NCI-H69 (cell line): ENCODE measurements around the gene HEBP2.
"Not testable (repeated sequence)": the region's sequence is repeated elsewhere in the genome, so short reads cannot be mapped to it uniquely, and the experiment has no call there.

Experiments used
- DNase-seq: peaks from one replicate; lab custom pipeline; 2025; lab: John Stamatoyannopoulos, UW

HEBP2 gene

GRCh38 chr6:138424004-138424904 lies 20.2 kb downstream of the HEBP2 start:
- DNase-seq: no peak

DNA sequence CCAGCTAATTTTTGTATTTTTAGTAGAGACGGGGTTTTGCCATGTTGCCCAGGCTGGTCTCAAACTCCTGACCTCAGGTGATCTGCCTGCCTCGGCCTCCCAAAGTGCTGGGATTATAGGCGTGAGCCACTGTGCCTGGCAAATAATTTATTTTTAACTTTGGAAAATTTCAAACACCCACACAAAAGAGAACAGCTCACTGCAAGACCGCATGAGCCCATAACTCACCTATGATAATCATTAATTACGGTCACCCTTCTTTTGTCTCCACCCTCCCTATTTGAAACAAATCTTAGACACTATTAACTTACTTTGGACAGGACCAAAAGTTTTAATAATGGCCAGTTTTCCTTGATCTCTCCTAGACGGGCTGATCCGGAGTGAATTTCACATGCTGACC lies 21.2 kb downstream of the HEBP2 start:
- DNase-seq: not testable (repeated sequence)

DNA sequence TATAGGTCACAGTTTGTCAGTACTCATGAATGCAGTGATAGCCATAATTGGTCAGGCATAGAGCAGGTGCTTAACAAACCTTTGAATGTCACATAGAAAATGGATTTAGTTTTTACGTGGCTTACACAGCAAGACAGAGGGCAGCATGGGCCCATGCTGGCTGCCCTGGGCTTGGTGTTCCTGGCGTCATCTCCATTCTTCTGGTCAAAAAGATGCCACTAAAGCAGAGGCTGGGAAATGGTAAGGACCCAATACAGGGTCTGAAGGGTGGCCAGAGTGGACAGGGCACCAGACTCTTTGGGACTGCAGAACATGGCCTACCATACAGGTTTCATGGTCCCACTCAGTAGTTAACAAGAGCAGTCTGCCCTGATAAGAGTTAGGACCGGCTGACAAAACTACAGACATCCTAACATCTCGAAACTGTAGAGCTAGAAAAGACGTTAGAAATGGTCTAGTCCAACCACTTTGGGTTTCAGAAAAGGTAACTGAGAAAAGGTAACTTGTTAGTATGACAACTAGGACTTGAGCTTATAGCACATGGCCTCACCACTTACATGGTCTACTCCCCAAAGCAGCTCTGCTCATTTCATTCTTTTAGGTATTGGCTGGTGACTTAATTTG lies 22.6 kb downstream of the HEBP2 start:
- no peak for DNase-seq

GRCh38 chr6:138427701-138428100 lies 23.7 kb downstream of the HEBP2 start:
- DNase-seq: no peak

GRCh38 chr6:138428944-138429598 lies 25.0 kb downstream of the HEBP2 start:
- peak; percentile 66 for DNase-seq

GRCh38 chr6:138429761-138430160 lies 25.7 kb downstream of the HEBP2 start:
- DNase-seq: no peak

DNA sequence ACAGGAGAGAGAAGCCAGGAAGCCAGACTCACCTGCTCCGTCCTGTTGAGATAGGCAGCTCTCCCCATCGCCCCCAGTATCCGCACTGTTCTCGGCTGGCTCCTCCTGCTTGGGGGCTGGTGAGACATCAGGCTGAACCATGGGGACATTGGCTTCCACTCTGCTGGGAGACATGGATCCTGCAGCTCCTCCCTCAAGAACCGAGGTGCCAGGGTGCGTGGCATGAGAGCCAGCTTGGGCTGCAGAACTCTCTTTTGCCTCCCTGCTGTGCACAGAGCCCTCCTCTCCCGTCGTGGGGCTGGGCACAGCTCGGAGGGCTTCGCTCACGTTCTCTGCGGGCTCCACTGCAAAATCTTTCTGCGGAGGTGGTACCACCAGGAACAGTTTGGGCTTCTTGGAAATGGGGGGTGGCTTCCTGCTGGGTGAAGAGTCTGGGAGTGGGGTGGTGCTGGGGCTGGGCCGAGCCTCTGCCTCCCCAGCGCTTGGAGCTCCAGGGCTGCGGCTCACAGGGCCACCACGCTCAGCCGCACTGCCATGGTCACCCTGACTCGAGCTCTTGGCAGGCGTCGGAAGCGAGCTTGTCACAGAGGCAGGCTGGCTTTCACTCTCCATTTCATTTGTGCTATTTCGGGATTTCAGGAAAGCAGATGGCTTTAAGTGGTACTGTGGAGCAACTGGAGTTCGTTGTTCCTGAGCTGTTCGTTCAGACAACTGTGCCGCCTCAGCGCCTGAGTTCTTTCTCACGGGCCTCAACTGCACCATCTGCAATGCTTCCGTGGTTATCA lies 26.5 kb downstream of the HEBP2 start:
- DNase-seq: no peak

DNA sequence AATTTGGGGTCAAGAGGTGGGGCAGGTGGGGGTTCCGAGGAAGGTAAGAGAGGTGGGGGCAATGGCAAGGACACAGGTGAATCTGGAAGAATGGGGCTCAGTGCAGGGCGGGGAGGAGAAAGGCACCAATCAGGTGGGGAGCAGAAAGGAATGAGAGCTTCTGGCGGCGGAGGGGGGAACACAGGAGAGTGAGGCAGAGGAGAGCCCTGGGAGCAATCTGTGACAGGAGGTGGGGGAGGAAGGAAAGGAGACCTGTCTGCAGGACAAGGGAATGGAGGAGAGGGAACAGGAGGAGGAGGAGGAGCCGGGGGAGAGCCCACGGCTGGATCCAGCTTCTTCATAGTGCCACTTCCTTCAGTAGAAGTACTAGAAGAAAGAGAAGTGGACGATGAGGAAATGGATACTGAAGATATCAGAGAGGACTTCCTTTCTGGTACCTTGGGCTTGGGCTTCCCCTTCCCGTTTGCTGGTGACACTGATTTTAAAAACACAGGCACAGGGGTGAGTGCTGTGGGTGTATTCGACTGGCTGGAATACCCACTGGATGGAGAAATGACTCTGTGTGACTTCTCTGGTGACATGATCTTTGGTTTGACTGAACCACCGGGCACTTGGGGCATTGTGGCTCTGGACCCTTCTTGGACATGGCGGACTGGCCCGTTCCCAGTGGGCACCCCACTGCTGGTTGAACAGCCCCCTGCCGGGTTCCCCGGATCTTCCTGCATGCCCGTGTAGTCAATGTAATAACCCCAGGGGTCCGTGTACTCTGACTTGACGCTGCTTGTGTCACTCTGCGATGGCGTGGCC lies 27.4 kb downstream of the HEBP2 start:
- no peak for DNase-seq

DNA sequence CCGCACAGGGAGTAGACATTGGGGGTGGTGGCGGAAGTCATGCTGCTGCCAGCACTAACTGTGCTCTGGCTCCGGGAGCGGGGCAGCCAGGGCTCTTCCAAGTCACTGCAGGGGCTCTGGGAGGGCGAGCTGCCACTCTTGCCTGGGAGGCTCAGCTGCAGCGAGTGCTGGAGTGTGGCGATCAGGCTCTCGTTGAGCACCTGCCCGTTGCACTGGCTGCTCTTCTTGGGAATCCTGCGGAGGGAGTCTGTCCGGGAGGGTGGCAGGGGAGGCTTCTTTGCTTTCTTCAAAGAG lies 28.0 kb downstream of the HEBP2 start:
- DNase-seq: no peak

DNA sequence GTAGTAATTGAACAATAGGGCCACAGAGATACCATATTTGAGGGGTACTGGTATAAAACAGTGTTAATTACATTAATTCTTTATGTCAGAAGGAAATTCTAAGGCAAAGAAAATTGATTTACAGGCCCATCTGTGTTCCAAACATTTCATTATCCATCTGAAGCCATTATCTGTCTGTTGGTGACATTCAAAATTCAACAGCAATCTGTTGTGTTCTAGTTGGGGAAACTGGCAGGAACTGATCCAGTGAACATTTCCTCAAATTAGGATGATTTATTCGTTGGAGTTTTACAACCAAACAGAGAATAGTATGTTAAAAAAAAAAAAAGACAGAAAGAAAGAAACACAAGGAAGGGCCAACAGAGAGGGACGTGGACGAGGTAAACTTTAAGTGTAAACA lies 30.1 kb downstream of the HEBP2 start:
- DNase-seq: peak; percentile 72

DNA sequence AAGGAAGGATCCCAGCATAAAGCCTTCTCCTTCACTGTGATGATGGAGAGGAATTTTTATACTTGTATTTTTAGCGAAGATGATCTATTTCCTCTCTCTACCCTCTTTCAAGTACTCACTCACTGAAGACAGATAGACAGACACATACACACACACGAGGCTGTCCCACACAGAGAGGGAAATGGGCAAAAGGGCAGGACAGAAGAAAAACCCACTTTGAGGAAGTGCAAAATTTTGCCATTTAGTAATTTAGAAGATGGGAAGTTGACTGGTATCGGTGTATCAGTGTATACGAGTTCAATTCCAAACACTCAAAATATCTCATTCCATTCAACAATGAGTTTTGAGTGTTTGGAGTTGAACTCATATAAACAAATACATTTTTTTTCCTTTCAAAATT lies 30.9 kb downstream of the HEBP2 start:
- no peak for DNase-seq

DNA sequence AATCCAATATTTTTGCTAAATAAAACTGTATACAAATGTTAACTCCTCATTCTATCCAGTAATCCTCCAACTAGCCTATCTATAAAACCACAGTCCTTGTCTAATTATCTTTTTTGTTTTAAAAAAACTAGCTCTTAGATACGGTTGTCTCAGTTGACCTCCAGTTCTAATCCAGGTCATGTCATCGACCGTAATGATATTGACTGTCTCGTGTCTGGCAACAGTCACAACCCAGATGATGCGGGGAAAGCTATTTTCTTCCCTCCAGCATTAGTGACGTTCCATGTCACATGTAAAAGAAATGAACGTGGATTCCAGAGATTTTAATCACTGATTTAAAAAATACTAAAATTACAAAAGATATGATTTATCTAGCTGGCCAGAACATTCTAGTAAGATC lies 35.5 kb downstream of the HEBP2 start:
- DNase-seq: no peak

DNA sequence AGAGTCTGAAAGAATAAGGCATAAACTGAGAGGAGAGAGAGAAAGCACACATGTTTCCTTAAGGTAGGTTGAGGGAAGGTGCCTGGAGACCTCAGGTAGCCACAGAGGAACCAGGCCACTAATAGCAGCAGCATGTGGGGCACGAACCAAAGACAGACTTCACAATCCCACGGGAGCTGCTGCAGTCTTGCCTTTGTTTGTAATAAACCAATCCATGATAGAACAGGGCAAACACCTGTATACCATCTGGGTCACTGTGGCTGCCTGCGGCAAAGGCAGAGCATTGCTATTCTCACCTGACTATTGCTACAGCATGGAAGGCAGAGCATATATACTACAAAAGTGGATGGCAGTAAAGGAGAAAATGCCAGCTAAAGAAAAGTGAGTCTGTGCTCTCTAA lies 36.3 kb downstream of the HEBP2 start:
- peak; percentile 53 for DNase-seq

DNA sequence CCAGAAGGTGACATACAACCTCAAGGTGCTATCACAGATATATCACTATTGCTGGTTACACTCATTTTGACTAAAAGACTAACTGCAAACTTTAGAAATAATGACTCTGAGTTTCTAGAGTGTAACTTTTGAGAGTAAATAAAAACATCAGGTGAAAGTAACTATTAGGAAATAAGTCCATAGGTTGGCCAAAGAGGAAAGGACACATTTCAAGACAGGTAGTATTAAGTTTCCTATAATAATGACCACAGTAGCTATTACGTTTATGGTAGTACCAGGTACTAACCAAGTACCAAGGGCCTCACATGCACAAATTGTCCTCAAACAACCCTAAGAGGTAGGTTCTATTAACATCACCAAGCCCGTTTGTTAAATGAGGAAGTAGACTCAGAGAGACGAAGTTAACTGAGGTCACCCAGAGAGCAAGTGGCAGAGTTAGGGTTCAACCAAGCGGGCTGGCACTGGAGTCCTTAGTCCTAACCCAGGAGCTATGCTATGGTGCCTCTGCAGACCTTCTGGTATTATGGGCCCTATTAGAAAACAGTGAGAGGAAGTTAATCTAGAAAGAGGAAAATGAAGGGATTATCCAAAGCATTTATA lies 36.8 kb downstream of the HEBP2 start:
- no peak for DNase-seq

DNA sequence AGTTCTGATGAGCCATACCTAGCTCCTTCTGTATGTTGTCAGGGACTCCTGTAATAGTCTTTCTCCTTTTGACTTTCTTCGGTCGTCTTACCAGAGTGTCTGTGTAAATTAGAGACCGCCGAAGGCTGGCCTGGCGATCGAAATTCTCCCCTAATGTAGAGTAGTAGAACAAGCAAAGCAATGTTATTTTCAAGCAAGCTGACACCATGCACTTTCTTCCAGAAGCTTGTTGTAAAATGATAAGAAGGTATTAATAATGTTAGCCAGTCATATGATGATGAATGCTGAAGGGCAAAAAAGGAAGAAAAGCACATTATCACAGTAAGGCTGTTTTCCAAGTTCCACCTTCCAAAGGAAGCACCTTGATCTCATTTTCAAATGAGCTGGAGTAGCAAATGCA lies 37.9 kb downstream of the HEBP2 start:
- DNase-seq: no peak

DNA sequence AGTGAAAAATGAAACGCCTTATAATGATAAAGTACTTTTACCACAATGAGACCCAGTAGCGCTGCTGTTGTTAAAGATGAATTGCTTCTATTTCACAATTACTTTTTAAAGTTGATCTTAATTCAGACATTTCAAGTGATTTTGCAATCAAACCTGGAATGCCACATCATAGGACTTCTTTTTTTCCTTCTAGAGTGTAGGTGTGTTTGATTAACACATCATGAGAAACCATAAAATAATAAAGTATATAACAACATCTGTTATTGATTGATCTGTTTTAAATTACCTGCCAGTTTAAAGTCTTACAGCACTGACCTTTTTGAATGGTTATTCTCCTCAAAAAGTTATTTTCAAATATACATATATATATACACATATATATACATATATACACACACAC lies 38.6 kb downstream of the HEBP2 start:
- DNase-seq: no peak

DNA sequence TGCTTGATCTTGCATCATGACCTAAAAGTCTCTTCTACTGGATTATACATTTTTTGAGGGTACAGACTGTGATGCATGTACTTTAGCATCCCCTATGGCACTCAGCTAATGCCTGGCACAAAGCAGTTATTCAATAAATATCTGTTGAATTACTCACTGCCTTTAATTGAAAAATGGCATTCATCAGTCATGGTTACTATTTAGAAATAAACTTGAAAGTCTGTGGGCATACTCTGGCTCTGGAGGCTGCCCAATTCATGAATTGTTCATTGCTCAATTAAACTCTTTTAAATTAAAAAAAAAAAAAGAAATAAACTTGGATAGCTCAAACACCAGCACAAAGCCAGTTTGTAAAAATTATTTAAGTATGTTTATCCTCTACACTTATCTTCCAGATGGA lies 40.0 kb downstream of the HEBP2 start:
- DNase-seq: no peak

DNA sequence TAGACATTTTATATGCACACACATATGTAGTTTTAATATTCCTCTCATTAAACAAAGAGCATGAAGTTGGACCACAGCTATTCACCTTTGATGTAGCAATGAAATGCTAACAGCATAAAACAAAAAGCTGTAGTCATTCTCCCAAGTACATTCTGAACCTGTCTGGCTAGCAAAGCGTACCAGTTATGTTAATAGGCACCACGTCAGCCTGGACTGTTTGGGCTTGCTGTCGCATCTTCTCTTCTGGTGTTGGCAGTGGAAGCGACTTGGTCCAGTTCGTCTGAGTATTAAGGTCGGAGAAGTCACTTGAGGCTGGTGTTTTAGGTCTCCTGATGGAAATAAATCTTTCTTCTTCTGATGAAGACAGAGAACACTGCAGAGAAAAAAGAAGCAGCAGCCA lies 42.8 kb downstream of the HEBP2 start:
- no peak for DNase-seq

GRCh38 chr6:138450445-138450844 lies 46.4 kb downstream of the HEBP2 start:
- DNase-seq: peak; percentile 36

GRCh38 chr6:138451043-138451442 lies 47.0 kb downstream of the HEBP2 start:
- DNase-seq: no peak

GRCh38 chr6:138454981-138455706 lies 51.1 kb downstream of the HEBP2 start:
- DNase-seq: peak; percentile 54
